Loucy (cell line): ENCODE results near the gene MNT.

Source experiments
- CTCF ChIP-seq: fragments of 200-600 bp; sonication (generic); conservative IDR thresholded peaks from 2 replicates; pipeline ENCODE4 v1.5.1; 2014; ENCODE audit warnings: mild to moderate bottlenecking, antibody characterized with exemption, low read length
- EZH2phosphoT487 ChIP-seq: fragments of 200-600 bp; IDR thresholded peaks from 2 replicates; pipeline ENCODE4 v1.6.1; 2018; ENCODE audit warnings: antibody characterized with exemption, mild to moderate bottlenecking, moderate library complexity, borderline replicate concordance

GRCh38 chr17:2343421-2343820, 57.4 kb downstream of the MNT start:
- TF ChIP-seq CTCF (no peak), EZH2phosphoT487 (no peak)
